Measurements from ENCODE around the gene NANOS2.
"Not testable (repeated sequence)": the region's sequence is repeated elsewhere in the genome, so short reads cannot be mapped to it uniquely, and the experiment has no call there.

Gene NANOS2

GRCh38 chr19:45927565-45928261, 13.1 kb upstream of the NANOS2 start:
- peak; percentile 86 for DNase-seq (ENCODE audit: low spot score)

GRCh38 chr19:45924891-45925447, 10.4 kb upstream of the NANOS2 start:
- no peak for DNase-seq (ENCODE audit: low spot score)

GRCh38 chr19:45922281-45922680, 7.7 kb upstream of the NANOS2 start:
- DNase-seq (ENCODE audit: low spot score) = no peak

DNA sequence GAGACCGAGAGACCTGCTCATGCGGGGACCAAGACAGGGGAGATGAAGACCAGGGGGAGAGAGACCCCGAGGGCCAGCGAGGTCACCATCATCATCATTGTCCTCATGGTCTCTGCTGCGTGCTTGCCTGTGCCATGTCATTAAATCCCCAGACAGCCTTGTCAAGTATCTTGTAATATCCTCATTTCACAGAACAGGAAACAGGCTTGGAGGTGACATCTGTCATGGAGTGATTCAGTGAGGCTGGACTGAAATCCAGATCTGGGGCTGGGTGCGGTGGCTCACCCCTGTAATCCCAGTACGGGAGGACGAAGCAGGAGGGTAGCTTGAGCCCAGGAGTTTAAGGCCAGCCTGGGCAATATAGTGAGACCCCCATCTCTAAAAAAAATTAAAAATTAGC, 5.9 kb upstream of the NANOS2 start:
- no peak for DNase-seq (ENCODE audit: low spot score)

GRCh38 chr19:45919678-45920077, 5.1 kb upstream of the NANOS2 start:
- DNase-seq (ENCODE audit: low spot score) = no peak

GRCh38 chr19:45918721-45919120, 4.1 kb upstream of the NANOS2 start:
- no peak for DNase-seq (ENCODE audit: low spot score)

GRCh38 chr19:45917421-45918091, 3.0 kb upstream of the NANOS2 start:
- DNase-seq (ENCODE audit: low spot score) = no peak

- no peak for DNase-seq (ENCODE audit: low spot score)
Measured at GRCh38 chr19:45911291-45911690, 3.3 kb downstream of the NANOS2 start.

DNA sequence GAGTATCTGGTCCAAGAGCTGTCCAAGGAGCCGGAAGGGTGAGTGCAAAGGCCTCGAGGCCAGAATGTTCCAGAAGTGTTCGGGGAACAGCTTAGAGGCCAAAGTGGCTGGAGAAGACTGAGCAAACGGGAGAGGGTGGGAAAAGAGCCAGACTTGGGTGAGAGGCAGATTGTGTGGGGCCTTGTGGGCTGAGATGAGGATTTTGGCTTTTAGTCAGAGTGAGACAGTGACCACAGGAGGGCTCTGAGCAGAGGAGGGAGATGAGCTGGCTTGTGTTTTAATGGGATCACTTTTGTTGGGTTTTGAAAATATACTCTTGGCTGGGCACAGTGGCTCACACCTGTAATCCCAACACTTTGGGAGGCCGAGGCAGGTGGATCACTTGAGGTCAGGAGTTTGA, 5.6 kb downstream of the NANOS2 start:
- no peak for DNase-seq (ENCODE audit: low spot score)

DNA sequence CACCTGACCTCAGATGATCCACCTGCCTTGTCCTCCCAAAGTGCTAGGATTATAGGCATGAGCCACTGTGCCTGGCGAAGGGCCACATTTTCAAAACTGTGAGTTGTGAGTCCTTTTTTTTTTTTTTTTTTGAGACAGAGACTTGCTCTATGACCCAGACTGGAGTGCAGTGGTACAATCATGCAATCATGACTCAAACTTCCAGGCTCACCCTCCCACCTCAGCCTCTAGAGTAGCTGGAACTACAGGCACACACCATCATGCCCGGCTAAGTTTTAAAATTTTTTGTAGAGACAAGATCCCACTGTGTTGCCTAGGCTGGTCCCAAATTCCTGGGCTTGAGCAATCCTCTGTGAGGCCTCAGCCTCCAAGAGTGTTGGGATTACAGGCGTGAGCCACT, 8.4 kb downstream of the NANOS2 start:
- DNase-seq (ENCODE audit: low spot score) = no peak

GRCh38 chr19:45905011-45905410, 9.6 kb downstream of the NANOS2 start:
- no peak for DNase-seq (ENCODE audit: low spot score)

GRCh38 chr19:45902651-45903625, 11.6 kb downstream of the NANOS2 start:
- DNase-seq (ENCODE audit: low spot score) = peak; percentile 98

DNA sequence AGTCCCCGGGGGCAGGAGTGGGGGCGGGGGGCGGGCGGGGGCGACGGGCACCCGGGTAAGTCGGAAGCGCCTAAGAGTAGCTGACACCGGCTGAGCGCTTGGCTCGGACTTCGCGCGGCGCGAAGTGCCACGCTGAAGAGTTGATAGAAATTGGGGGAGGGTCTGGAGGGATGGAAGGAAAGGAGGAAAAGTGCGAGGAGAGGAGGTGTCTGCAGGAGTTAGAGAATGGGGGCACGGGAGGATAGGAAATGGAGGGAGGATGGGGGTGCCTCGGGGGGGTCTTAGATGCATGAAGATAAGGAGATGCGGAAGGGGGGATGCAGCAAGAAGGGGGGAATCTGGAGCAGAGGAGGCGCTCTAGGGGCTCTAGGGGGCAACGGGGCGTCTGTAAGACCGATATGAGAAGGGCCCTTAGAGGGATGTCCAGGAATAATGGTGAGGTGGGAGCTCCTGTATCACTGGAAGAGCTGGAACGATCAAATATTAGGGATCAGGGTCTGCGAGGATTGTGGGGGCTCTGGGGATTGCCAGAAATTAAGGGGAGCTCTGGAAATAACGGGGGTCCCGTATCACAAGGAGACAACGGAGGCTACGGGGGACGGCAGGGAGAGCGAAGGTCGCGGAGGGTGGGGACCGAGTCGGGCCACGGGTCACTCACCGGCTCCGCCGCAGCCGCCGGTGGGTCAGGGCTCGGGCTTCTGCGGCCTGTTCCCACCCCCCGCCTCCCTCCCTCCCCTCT, 12.5 kb downstream of the NANOS2 start, which contains the start of gene MYPOP:
Gene MYPOP (minus strand): TSS at position 702 of the 739 bp plus-strand sequence. CDS start 840 bp downstream, outside the sequence.
- DNase-seq (ENCODE audit: low spot score) = no peak

DNA sequence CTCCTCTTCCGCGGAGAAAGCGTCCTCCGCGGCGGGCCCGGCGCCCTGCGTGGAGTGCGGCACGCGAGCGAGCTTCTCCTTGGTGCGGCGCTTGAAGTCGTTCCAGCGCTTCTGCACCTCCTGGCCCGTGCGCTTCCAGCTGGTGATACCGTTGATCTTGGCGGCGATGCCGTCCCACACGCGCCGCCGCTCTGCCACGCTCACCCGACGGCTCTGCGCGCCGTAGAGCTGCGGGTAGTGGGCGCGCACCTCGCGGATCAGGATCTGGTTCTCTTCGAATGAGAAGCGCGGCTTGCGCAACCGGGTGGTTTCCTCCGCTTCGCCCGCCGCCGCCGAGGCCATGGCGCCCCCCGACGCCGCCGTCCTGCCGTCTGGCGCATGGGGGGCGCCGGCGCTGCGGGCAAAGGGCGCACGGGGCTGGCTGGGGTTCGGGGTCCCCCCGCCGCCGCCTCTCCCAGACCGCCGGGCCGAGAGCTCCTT, 13.1 kb downstream of the NANOS2 start:
- no peak for DNase-seq (ENCODE audit: low spot score)

GRCh38 chr19:45900738-45901431, 13.7 kb downstream of the NANOS2 start:
- peak; percentile 38 for DNase-seq (ENCODE audit: low spot score)

DNA sequence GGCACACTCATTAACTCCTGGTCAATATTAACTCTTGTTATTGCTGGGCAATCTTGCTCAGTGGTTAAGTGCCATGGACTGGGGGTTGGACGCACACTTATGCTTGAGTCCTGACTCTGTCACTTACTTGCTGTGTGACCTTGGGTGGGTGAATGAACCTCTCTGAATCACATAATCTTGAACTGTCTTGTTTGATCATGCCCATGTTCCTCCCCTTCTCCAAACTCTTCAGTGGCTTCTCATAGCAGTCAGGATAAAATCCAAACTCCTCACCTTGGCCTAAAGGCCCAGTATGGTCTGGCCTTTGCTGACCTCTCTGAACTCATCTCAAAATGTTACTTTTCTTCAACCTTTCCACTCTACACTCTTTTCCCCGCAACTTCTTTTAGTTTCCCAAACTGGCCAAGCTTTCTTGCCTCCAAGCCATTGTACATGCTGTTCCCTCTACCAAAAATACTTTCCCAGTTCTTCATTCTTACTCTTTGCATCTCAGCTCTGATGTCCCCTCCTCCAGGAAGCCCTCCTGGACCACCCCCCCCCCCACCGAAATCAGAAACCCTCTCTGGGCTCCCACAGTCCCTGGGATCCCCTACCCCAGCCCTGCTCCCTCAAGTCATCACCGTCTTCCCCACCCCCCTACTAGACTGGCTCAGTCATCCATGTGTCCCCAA, 14.5 kb downstream of the NANOS2 start:
- no peak for DNase-seq (ENCODE audit: low spot score)

DNA sequence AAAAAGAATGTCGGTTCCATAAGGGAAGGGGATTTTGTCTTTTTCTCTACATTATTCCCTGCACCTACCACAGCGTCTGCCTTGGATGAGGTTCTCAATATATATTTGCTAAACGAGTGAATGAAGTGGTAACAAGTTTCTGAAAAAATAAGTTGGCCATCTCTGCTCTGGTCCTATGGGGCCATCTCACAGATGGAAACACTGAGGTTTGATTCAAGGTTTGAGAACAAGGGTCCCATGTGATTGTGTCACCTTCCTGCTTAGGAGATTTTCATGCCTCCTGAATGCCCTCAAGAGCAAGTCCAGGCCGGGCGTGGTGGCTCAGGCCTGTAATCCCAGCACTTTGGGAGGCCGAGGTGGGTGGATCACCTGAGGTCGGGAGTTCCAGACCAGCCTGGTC, 15.3 kb downstream of the NANOS2 start:
- no peak for DNase-seq (ENCODE audit: low spot score)

- no peak for DNase-seq (ENCODE audit: low spot score)
Measured at GRCh38 chr19:45897261-45897812, 17.2 kb downstream of the NANOS2 start.

- not testable (repeated sequence) for DNase-seq (ENCODE audit: low spot score)
Measured at GRCh38 chr19:45895983-45896599, 18.5 kb downstream of the NANOS2 start.
